AML-193 (cell line): ENCODE data around the gene UFSP1.
"Not testable (repeated sequence)": the region's sequence is repeated elsewhere in the genome, so short reads cannot be mapped to it uniquely, and the experiment has no call there.

Experiments used
- DNase-seq, 2 experiments: peaks; one replicate each; lab custom pipeline; 2025; lab: John Stamatoyannopoulos, UW

The UFSP1 gene

DNA sequence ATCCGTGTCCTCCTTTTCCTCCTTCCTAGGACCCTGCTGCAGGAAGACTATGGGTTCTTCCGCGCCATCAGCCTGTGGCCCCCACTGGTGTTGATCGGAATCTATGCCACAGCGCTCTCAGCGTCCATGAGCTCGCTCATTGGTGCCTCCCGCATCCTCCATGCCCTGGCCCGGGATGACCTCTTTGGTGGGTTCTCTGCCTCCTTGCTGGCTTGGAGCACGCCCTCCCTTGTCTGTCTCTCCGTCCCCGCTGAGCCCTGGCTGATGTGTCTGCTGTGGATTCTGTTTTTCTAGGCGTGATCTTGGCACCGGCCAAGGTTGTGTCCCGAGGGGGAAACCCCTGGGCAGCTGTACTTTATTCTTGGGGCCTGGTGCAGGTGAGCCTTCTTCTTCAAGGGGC lies 29.7 kb downstream of the UFSP1 start:
- no peak for DNase-seq

GRCh38 chr7:100856871-100857282 lies 32.6 kb downstream of the UFSP1 start:
- DNase-seq: no peak

DNA sequence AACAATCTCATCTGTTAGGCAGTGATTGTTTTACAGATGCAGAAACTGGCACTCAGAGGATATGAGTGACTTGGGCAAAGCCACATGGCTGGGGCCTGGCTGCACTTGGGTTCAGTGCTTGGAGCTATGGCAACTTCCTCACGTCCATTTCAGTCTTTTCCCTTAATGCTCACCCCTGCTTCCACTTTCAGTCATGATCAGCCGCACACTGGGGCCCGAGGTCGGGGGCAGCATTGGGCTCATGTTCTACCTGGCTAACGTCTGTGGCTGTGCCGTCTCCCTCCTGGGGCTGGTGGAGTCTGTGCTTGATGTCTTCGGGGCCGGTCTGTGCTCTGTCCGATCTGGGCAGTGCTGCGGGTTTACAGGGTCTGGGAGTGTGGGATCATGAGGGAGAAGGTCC lies 34.0 kb downstream of the UFSP1 start:
- no peak for DNase-seq

- DNase-seq: not testable (repeated sequence)
These were observed 34.6 kb downstream of the UFSP1 start for GRCh38 chr7:100854899-100855298.

DNA sequence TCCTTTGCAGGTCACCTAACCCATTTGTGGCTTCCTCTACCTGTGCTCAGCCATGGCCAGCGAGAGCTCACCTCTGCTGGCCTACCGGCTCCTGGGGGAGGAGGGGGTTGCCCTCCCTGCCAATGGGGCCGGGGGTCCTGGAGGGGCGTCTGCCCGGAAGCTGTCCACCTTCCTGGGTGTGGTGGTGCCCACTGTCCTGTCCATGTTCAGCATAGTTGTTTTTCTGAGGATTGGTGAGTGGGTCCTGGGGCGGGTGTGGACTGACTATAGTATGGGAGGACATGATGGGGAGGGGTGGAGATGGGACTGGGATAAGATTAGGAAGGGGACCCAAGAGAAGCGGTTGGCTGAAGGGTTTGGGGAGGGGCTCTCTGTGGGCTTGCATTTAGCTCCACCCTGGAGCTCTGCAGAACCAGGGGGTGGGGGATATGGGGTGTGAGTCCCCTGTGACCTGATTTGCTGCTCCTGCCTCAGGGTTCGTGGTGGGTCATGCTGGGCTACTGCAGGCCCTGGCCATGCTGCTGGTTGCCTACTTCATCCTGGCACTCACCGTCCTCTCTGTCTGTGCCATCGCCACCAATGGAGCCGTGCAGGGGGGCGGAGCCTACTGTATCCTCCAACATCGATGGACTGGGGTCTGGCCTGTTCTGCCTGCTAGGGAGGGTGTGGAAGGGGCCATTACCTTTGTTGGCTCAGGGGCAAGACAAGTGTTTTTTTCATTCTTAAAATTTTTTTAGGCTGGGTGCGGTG lies 35.2 kb downstream of the UFSP1 start:
- no peak for DNase-seq

- peak; percentile 77 to 85 for DNase-seq
These were observed 37.3 kb downstream of the UFSP1 start, which contains the start of gene SLC12A9 for GRCh38 chr7:100852048-100852872. TSS of gene SLC12A9 (plus strand) at chr7:100852713. CDS start at chr7:100854198, 1,485 bp downstream.

DNA sequence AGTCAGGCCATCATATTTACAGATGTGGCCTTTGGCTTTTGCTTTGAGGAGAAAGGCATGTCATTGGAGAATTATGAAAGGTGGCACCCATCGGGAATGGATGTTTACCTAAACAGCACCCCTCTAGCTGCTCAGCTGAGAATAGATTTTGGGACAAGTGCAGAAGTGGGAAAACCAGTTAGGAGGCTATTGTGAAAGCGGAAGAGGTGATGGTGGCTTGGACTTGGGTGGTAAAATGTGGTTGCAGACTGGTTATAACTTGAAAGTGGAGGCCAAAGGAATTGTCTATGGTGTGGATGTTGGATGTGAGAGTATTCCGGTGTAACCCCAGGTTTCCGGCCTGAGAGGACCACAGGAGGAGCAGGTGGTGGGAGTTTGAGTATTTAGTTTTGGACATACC lies 42.2 kb downstream of the UFSP1 start:
- DNase-seq: no peak

GRCh38 chr7:100840470-100841100 lies 48.9 kb downstream of the UFSP1 start:
- DNase-seq: no peak

- DNase-seq: no peak
These were observed 50.2 kb downstream of the UFSP1 start for GRCh38 chr7:100839361-100839760.
